Uterine smooth muscle cell (primary cell): ENCODE results near the gene USP8. TPM values are rescaled to one million over a fixed set of nuclear protein-coding genes. Genes with fewer than 3 reads are reported as not detected.

Experiments
- total RNA-seq: library from RNA; depleted of rRNA; stranded (reverse); fragments of >200 nt; gene quantifications from 2 replicates; pipeline ENCODE4 v1.2.3, GENCODE V29; 2014

The USP8 gene
- total RNA-seq = 56.9 and 57.0 TPM in 2 replicates

GRCh38 chr15:50424066-50424890, at the start of gene USP8:
Gene USP8 (plus strand): TSS chr15:50424405. CDS start chr15:50439074, 14,669 bp downstream.

GRCh38 chr15:50546566-50546965, 122.4 kb downstream of the USP8 start, which contains the start of gene USP50:
Gene USP50 (minus strand): TSS chr15:50546666. CDS start chr15:50546525, 141 bp downstream.

Other genes with a start within 250 kb of the USP8 start
- 0.22 and 0.50 TPM in 2 replicates for gene SLC27A2, start 242.2 kb upstream of the USP8 start, total RNA-seq
- gene HDC, start 158.7 kb upstream of the USP8 start, total RNA-seq = 0.11 TPM in 1 of 2 replicates, not detected in the other
- 53.9 and 66.5 TPM in 2 replicates for gene GABPB1, start 69.2 kb upstream of the USP8 start, total RNA-seq
- 0.62 TPM in 1 of 2 replicates, not detected in the other for gene USP50, start 122.3 kb downstream of the USP8 start, total RNA-seq